Heart left ventricle (tissue), 16 donors: Measurements from ENCODE around the gene SLIT3. TPM values are rescaled to one million over a fixed set of nuclear protein-coding genes. Genes with fewer than 3 reads are reported as not detected.
A peak's percentile ranks its signal among the peaks of the same experiment; 100 is the strongest.

ENCODE experiments used
- ATAC-seq, 4 donors: fragments of 200-7000 bp; cut with Tn5 transposase; one replicate each; pipeline ENCODE4 v1.9.1; 2020 to 2022; ENCODE audit warnings: moderate library complexity in 4 of 4, mild to moderate bottlenecking in 3 of 4, moderate number of reproducible peaks in 1 of 4
- DNase-seq, 5 donors: peaks; one replicate each; pipeline ENCODE4 v3.0.0-alpha.2; 2020
- H3K27ac ChIP-seq, 12 donors: fragments of 200-600 bp; sonication (generic) in 4 of 12; one replicate each; pipeline versions ENCODE4 v1.5.0 to v1.8.0; 2016 to 2022; ENCODE audit warnings: mild to moderate bottlenecking in 2 of 12
- H3K27me3 ChIP-seq, 9 donors: fragments of 200-600 bp; sonication (generic) in 2 of 9; one replicate each; pipeline versions ENCODE4 v1.5.1 to v1.8.0; 2016 to 2022; ENCODE audit warnings: mild to moderate bottlenecking in 3 of 9
- H3K36me3 ChIP-seq, 9 donors: fragments of 200-600 bp; sonication (generic) in 2 of 9; one replicate each; pipeline versions ENCODE4 v1.5.0 to v1.8.0; 2018 to 2022; ENCODE audit warnings: mild to moderate bottlenecking in 2 of 9
- H3K4me1 ChIP-seq, 12 donors: fragments of 200-600 bp; sonication (generic) in 4 of 12; one replicate each; pipeline versions ENCODE4 v1.5.0 to v1.8.0; 2016 to 2022; ENCODE audit warnings: mild to moderate bottlenecking in 3 of 12
- H3K4me3 ChIP-seq, 12 donors: fragments of 200-600 bp; sonication (generic) in 4 of 12; one replicate each; pipeline versions ENCODE4 v1.5.0 to v1.8.0; 2017 to 2022; ENCODE audit warnings: mild to moderate bottlenecking in 9 of 12, moderate library complexity in 4 of 12
- H3K9me3 ChIP-seq, 12 donors: fragments of 200-600 bp; sonication (generic) in 4 of 12; one replicate each; pipeline versions ENCODE4 v1.5.0 to v1.8.0; 2016 to 2022; ENCODE audit warnings: mild to moderate bottlenecking in 1 of 12
- CTCF ChIP-seq, 12 donors: fragments of 200-600 bp; sonication (generic) in 4 of 12; IDR thresholded peaks; one replicate each; pipeline versions ENCODE4 v1.5.0 to v1.8.0; 2018 to 2022; ENCODE audit warnings: antibody characterized with exemption in 12 of 12, mild to moderate bottlenecking in 5 of 12
- POLR2A ChIP-seq, 2 donors: fragments of 450-650 bp; IDR thresholded peaks; one replicate each; pipeline ENCODE4 v1.6.1; 2017; ENCODE audit warnings: antibody characterized with exemption in 2 of 2, mild to moderate bottlenecking in 2 of 2, moderate library complexity in 2 of 2
- WGBS, 4 donors: extraction: QIAGEN DNeasy Blood & Tissue Kit in 2 of 4; methylation state at CpG; one replicate each; pipeline versions ENCODE4 v1.1.5 to v1.1.7; 2013 to 2018; 5-methylcytosine and 5-hydroxymethylcytosine counted together
- intact Hi-C, 10 donors: fragments of 100-400 bp; cut with DNase I; formaldehyde crosslinking; loops; one replicate each; pipeline versions ENCODE4 v1.11.1 to v1.14.2; 2022
- polyA plus RNA-seq, 2 donors: library from polyadenylated mRNA; stranded (reverse); fragments of 200-250 nt; gene quantifications; one replicate each; pipeline ENCODE4 v1.2.3, GENCODE V29; 2013
- total RNA-seq, 9 donors: library from RNA; depleted of rRNA in 2 of 9; stranded (reverse); fragments of >200 nt in 2 of 9; fragmentation: NEBNext Ultra II Directional in 3 of 9; extraction: Animal tissue kit (Norgen Biotek cat#: 25700) in 3 of 9; gene quantifications; one replicate each; pipeline versions ENCODE4 v1.1.0 to v1.2.4, GENCODE V29; 2016 to 2023
- donor health status: ischemic (EF 13 %, LVEDD 7.1; RV severe dilation, severe dysfunction).
- donor health status: healthy with polysubstance abuse.
- donor health status: DM: no; HTN: yes; CAD: no.
- donor health status: DM: no; HTN: no; CAD: no.
- donor health status: ischemic (EF 25% LVEDD 6.9; RV normal size, moderate dysfunction).
- donor health status: ischemic (EF 25% LVEDD 5.7; RV mildly dilated, moderate dysfunction).
- donor health status: healthy.
- donor health status: DM: yes; HTN: yes; CAD: no.
- donor health status: ischemic (EF 35%, LVEDD 5.7; RV mildly dilated, moderate dysfunction).
- donor health status: nonischemic (EF 11% LVEDD 7.7; RV severe dilation, severe dysfunction).
- donor health status: DM: yes; HTN: yes; CAD: no.
- donor health status: PGD.
- donor health status: ischemic (EF 29% LVEDD 5.4; RV normal size, mild dysfunction).
- donor health status: nonischemic (EF 23%, LVEDD 6.1; RV moderate dilation, normal function).

The SLIT3 gene
- total and polyA plus RNA-seq, 11 donors, result 2.3 to 40.3 (median 14.4) TPM

GRCh38 chr5:168614661-168615060 lies 686.3 kb downstream of the SLIT3 start:
- H3K9me3 ChIP-seq, result no peaks in the 10 kb centered on the region
- DNase-seq (no peak), ATAC-seq (no peak)
- no peaks in the 10 kb centered on the region for H3K27me3 ChIP-seq
- no peak overlapping the region for H3K27ac ChIP-seq
- H3K4me3 ChIP-seq, result no peak overlapping the region
- intact Hi-C loops, result no loop called here
- peaks cover 0 to 7% (median 0%) of the 10 kb centered on the region in 12 donors for H3K4me1 ChIP-seq
- no peaks in the 10 kb centered on the region for H3K36me3 ChIP-seq
- TF ChIP-seq POLR2A (IDR thresholded peaks at IDR 0.05), result no peak
- TF ChIP-seq CTCF (IDR thresholded peaks at IDR 0.05), result no peak
- 88 to 96% (median 92%) methylated on average over 7 to 10 of the region's 10 CpGs for WGBS, 4 donors

GRCh38 chr5:168613996-168614395 lies 686.9 kb downstream of the SLIT3 start:
- Histone ChIP-seq H3K36me3 (no peaks in the 10 kb centered on the region), H3K4me3 (no peak overlapping the region), H3K27ac (no peak overlapping the region), H3K27me3 (no peaks in the 10 kb centered on the region), H3K4me1 (peaks cover 0 to 7% (median 0%) of the 10 kb centered on the region in 12 donors), H3K9me3 (no peaks in the 10 kb centered on the region)
- no peak for TF ChIP-seq CTCF (IDR thresholded peaks at IDR 0.05)
- TF ChIP-seq POLR2A (IDR thresholded peaks at IDR 0.05), result no peak
- intact Hi-C loops, result no loop called here
- DNase-seq, result no peak
- no peak for ATAC-seq
- 56 to 72% (median 58%) methylated on average over 1 of the region's 1 CpG for WGBS, 4 donors

- Histone ChIP-seq H3K4me3 (no peak overlapping the region), H3K9me3 (no peaks in the 10 kb centered on the region), H3K4me1 (peaks cover 0 to 7% (median 0%) of the 10 kb centered on the region in 12 donors), H3K27me3 (no peaks in the 10 kb centered on the region), H3K27ac (peak overlapping the region in 3 of 12 donors; percentile 13 to 43 (median 35)), H3K36me3 (no peaks in the 10 kb centered on the region)
- DNase-seq (no peak), ATAC-seq (no peak)
- TF ChIP-seq CTCF (IDR thresholded peaks at IDR 0.05), result no peak
- 26 to 40% (median 34%) methylated on average over 2 of the region's 2 CpGs for WGBS, 4 donors
- intact Hi-C loops, result no loop called here
Observed at GRCh38 chr5:168613396-168613795, 687.5 kb downstream of the SLIT3 start.

GRCh38 chr5:168612996-168613395 lies 687.9 kb downstream of the SLIT3 start:
- Histone ChIP-seq H3K27ac (peak overlapping the region in 3 of 12 donors; percentile 13 to 43 (median 35)), H3K36me3 (no peaks in the 10 kb centered on the region), H3K27me3 (no peaks in the 10 kb centered on the region), H3K4me1 (peaks cover 0 to 7% (median 0%) of the 10 kb centered on the region in 12 donors), H3K9me3 (no peaks in the 10 kb centered on the region), H3K4me3 (no peak overlapping the region)
- DNase-seq (no peak), ATAC-seq (peak in 3 of 4 donors; percentile 73 to 83 (median 78))
- intact Hi-C loops, result no loop called here
- 18 to 25% (median 23%) methylated on average over 2 of the region's 2 CpGs for WGBS, 4 donors
- TF ChIP-seq POLR2A (IDR thresholded peaks at IDR 0.05), result no peak
- no peak for TF ChIP-seq CTCF (IDR thresholded peaks at IDR 0.05)
